HG02678 (cell line): ENCODE measurements around the gene STAM.
"Not testable (repeated sequence)": the region's sequence is repeated elsewhere in the genome, so short reads cannot be mapped to it uniquely, and the experiment has no call there.

Experiments
- ATAC-seq: cut with Tn5 transposase; IDR thresholded peaks from one replicate; pipeline ENCODE4 v1.9.1; 2021; ENCODE audit warnings: mild to moderate bottlenecking, moderate library complexity; ENCODE audit not compliant: unreplicated experiment

Gene STAM

GRCh38 chr10:17722317-17723014 lies 78.5 kb downstream of the STAM start:
- ATAC-seq, result not testable (repeated sequence)

GRCh38 chr10:17725703-17726102 lies 81.8 kb downstream of the STAM start:
- ATAC-seq, result no peak

DNA sequence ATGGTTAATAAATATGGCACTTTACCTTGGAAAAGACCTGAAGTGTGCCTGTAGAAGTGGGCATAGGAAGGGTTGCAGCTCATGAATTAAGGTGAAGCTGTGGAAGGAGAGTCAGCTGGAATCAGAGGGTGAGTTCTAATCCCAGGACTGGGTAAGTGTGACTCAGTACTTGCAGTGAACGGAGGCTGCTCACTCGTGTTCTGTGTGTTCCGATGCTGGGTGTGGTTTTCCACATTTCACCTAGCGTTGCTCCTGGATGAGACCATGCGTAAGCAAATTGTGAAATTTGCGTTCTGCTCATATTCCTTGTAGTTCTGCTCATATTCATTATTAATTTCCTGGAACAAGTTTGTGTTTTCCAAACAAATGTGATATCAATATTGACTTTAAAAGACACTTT lies 85.7 kb downstream of the STAM start:
- ATAC-seq, result no peak

DNA sequence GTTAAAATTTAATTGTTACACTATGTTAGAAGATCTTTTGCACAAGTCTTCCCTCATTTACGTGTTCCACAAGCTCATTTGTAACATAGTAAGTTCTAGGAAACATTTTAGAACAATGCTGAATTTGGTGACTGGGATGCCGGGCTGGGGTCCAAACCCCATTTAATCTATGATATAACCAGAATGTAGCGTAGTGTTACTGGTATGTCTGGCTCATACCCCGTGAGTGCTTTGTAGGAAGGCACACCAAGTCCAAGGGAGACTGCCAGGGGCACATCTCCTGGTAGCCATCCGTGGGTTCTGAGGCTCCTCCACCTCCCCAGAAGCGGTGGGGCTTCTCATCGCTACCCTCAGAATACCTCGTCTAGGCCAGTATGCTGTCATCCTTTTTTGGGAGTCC lies 86.7 kb downstream of the STAM start:
- no peak for ATAC-seq

- no peak for ATAC-seq
Measured at GRCh38 chr10:17731331-17732020, 87.5 kb downstream of the STAM start.

- ATAC-seq, result no peak
Measured at GRCh38 chr10:17733620-17734019, 89.7 kb downstream of the STAM start.

- ATAC-seq, result no peak
Measured at GRCh38 chr10:17734432-17735080, 90.6 kb downstream of the STAM start.

DNA sequence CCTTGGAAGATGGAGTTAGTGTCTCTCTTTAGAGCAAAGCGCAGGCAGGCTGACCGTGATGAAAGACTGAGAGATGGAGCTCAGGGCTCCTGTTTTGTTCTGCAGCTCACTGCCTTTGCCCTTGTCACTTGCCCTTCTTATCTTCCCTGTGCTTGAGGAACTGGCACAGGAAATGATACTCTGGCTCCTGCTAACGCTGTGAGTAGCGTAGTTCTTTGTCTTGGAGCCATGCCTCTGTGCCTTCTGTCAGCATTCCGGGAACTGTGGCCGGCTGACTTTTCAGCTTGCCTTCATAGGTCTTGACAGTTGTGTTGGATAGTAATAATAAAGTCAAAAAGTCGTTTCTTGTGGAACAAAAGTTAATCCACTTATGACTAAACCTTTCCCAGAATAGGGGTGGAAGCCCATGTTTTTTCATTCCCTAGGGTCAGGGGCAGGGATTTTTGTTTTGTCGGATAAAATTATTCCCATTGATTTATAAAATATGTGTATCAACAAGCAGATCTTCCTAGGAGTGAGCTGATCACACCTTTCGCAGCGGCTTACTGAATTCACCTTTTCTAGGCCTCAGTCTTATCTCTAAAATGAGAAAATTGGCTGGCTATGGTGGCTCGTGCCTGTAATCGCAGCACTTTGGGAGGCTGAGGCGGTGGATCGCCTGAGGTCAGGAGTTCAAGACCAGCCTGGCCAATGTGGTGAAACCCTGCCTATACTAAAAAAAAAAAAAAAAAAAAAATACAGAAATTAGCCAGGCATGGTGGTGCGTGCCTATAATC lies 91.4 kb downstream of the STAM start:
- ATAC-seq, result no peak

- no peak for ATAC-seq
Measured at GRCh38 chr10:17736223-17736622, 92.3 kb downstream of the STAM start.

- no peak for ATAC-seq
Measured at GRCh38 chr10:17737027-17737965, 93.3 kb downstream of the STAM start.

GRCh38 chr10:17740668-17741067 lies 96.7 kb downstream of the STAM start:
- ATAC-seq, result no peak

GRCh38 chr10:17742918-17743317 lies 99.0 kb downstream of the STAM start:
- no peak for ATAC-seq

DNA sequence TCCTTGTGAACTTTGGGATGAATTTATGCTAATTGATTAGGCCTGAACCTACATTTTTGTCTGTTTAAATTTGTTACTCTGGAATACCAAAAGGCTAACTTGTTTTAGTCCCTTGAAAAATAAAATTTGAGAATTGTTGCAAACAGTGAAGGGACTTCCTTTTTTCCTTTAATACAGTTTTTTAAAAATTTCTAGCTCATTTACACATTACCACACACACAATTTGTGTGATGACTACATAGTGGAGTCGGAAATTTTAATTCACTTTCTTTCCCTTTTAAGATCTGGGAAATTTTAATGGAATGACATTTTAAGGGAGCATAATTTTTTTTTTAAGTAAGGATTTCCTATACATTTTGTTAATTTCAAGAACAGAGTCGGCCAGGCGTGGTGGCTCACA lies 99.5 kb downstream of the STAM start:
- ATAC-seq, result no peak

DNA sequence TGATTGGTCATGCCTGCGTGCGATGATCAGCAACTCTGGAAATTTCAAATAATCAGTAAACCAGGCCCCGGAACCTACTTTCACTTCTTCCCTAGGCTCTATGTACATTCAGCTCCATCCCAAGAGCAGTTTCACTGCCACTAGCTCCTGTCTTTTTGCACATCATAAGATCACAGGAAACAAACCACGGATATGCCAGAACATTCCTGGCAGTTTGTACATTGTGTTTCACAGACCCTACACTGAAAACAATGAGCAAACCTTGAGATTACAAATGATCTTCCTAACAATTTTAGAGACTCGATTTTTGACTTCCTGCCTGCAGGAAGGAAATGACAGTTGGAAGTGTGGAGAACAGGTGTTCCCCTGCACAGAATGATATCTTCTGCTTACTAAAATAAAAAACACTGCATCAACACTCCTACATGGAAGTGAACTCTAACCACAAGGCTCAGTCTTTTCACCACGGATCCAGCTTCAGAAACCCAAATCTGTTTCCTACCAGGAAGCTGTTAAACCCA lies 100.5 kb downstream of the STAM start:
- ATAC-seq, result no peak

- no peak for ATAC-seq
Measured at GRCh38 chr10:17747883-17748550, 104.1 kb downstream of the STAM start.

GRCh38 chr10:17749890-17750289 lies 105.9 kb downstream of the STAM start:
- ATAC-seq, result no peak

DNA sequence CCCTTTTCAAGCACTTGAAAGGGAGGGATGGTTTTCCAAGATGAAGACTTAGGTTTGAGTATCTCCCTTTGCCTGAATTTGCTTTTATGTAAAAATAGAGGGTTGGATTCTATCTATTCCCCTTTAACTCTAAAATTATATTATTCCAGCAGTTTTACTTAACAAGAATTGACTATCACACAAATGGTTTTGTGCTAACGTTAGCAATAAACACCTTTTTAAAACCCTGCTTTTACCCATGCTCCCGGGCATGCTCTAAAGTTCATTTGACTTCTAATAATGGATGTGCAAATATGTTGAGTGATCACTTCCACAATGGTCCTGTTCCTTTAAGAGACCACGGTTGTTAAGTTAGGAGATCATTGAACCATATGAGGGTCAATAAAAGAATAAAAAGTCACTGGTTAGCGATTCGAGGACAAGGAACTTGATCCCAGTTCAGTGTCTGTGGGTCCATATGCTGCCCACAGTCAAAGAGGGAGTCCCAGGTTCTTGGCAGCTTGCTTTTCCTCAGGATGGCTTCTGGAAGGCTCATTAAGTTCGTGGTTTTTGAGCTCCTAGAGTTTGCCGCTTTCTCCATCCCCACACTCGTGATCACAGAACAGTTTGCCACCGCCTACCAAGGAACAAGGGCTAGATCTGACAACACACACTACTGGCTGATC lies 108.0 kb downstream of the STAM start, which contains the start of gene TMEM236:
Gene TMEM236 (plus strand): TSS at position 421 of the 665 bp plus-strand sequence. CDS start 95 bp downstream, at position 516.
- ATAC-seq, result no peak

DNA sequence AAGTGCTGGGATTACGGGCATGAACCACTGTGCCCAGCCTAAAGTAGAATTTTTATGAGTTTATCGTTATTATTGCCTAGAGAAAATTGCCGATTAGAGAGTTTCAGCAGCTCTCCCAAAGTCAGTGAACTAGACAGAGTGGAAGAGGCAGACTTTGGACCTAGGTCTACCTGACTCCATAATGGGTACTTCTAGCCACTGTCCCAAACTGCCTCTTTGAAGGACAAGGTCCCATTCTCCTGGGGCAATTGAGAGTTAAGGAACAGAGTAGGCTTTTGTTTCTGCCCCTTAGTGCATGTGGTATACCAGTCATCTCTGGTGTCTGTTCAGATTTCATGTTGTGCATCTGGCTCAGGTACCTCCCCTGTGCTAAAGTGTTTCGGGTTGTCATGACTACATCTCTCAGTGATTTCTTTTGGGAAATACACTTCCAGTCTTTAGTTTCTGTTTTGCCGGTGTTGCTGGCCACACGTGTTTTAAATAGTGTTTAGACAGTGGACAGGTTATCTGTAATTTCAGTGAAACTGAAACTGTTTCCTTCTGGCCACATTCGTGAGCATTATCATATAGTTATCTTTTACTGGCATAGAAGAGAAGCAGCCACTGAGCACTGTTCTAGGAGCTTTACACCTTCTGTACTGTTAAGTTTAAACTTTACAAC lies 112.7 kb downstream of the STAM start:
- ATAC-seq, result peak; percentile 93
